Measurements from ENCODE around the gene DISC1.

GRCh38 chr1:231688989-231689388, 62.4 kb downstream of the DISC1 start:
- TF ChIP-seq POLR2A (IDR thresholded peaks at IDR 0.05) (no peak), CTCF (IDR thresholded peaks at IDR 0.05) (no peak), POLR2AphosphoS5 (IDR thresholded peaks at IDR 0.05; ENCODE audit: insufficient read depth in 1 of 2, low read depth in 1 of 2) (no peak)

Data from vagina (tissue), 2 donors.